Measurements from ENCODE around the gene WNT6.
A peak's percentile ranks its signal among the peaks of the same experiment; 100 is the strongest.

The WNT6 gene

DNA sequence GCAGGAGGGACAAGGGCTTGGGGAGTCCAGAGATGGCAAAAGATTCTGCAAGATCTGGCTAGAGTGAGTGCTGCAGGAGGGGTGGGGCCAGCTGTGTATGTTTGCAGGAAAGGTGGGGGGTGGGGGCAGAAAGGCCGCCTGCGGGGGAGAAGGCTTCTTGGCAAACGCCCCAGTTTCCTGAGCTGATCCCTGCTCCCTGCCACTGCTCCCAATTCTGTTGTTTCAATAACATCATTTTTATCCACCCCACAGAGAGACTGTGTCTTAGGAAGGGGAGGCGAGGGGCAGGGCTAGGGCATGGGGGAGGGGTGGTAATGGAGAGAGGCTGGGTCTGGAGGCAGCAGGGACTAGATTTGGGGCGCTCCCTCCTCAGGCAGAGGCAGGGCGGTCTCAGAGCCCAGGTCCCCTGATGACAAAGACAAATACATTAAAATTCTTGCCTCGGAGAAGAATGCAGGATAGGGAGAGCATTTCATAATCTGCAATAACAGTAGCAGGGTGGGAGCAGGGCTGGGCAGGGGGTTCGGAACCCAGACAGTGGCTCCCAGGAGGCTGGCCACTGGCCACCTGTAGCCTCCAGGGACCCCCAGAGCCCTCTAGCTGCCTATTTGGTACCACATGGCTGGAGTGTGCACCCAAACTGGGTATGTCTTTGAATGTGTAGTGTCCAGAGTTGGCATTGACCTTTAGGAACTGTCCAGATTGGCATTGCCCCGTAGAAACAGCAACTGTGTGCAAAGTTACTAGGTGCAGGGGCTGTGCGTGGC is 2.1 kb upstream of the WNT6 start:
- no peak for DNase-seq (ENCODE audit: low spot score)

DNA sequence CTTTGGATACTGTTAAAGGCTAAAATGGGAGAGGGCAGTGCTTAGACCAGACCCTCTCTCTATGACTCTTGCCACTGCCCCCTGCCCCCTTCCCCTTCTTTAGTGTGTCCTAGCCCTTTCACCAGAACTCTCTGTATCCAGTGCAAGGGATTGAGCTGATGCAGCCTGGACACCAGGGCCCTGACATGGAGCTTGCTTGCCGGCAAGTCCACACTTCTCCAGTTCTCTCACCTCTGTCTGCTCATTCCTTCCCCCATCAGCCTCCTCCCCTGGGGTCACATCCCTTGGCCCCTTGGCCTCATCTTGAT is 1.5 kb upstream of the WNT6 start:
- no peak for DNase-seq (ENCODE audit: low spot score)

GRCh38 chr2:218858671-218859555 is 692 bp upstream of the WNT6 start:
- no peak for DNase-seq (ENCODE audit: low spot score)

- no peak for DNase-seq (ENCODE audit: low spot score)
Measured at GRCh38 chr2:218859988-218860831, 605 bp downstream of the WNT6 start.

DNA sequence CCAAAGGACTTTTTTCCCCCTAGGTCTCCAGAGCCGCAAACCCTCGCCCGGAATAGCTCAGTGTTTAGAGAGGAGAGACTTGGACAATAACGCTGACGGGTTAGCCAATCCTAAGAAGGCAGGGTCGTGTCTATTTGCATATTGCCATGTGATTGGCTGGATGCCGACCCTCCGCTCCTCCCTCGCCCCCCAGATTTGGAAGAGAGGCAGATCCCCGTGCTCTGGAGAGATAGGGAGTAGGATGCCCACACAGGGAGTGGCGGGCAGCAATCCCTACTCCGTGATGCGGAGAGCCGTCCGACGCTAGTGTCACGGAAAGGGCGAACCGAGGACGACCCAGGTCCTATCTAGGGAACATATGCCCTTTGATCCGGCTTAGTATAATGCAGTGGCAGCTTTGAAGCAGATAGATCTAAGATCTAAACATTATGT is 1.4 kb downstream of the WNT6 start:
- DNase-seq (ENCODE audit: low spot score) = peak; percentile 43

- no peak for DNase-seq (ENCODE audit: low spot score)
Measured at GRCh38 chr2:218861645-218862318, 2.2 kb downstream of the WNT6 start.

GRCh38 chr2:218863021-218863520 is 3.5 kb downstream of the WNT6 start:
- DNase-seq (ENCODE audit: low spot score) = no peak

- DNase-seq (ENCODE audit: low spot score) = no peak
Measured at GRCh38 chr2:218865396-218865795, 5.8 kb downstream of the WNT6 start.

DNA sequence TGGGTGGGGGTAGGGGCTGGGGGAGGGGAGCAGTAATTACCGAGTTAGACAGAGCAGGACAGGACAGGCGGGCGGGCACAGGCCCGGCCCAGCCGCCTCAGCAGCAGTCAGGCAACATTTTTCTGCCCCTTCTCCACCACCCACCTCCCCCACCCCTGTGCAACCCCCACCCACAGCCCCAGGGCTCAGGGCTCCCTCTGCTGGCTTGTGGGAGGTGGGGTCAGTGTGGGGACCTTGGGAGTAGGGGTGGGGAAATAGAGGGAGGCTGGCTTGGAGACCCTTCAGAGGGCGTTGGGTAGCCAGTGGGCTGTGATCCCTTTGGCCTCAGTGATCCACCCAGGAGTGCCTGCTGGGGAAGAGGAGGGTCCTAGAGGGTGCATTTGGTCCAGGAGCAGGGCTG is 6.4 kb downstream of the WNT6 start:
- no peak for DNase-seq (ENCODE audit: low spot score)

DNA sequence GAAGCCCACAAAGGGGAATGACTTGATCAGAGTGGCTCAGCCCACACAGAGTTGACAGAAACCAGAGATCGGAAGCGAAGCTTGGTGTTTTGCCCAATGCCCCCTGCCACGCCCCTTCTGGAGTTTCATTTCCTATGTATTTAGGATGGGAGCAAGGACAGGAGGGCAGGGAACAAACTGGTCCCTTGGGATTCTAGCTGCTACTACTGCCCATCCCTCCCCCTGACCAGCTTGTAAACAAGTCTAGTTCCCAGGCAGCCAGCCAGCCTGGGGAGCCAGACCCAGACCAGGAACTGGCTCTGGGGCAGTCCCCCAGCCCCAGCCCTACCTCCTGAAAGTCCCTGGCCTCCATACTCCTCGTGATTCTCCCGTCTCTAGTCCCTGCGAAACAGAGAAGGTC is 8.3 kb downstream of the WNT6 start:
- DNase-seq (ENCODE audit: low spot score) = no peak

- no peak for DNase-seq (ENCODE audit: low spot score)
Measured at GRCh38 chr2:218869064-218869463, 9.5 kb downstream of the WNT6 start.

DNA sequence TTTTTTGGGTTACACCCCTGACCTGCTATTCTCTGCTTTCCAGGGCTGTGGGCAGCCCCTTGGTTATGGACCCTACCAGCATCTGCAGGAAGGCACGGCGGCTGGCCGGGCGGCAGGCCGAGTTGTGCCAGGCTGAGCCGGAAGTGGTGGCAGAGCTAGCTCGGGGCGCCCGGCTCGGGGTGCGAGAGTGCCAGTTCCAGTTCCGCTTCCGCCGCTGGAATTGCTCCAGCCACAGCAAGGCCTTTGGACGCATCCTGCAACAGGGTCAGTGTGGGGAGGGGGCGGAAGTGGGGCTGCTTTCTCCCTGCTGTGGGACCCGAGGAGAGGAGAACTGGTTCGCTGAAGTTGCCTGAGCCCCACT is 11.4 kb downstream of the WNT6 start:
- DNase-seq (ENCODE audit: low spot score) = no peak

- no peak for DNase-seq (ENCODE audit: low spot score)
Measured at GRCh38 chr2:218871345-218872302, 12.0 kb downstream of the WNT6 start.

DNA sequence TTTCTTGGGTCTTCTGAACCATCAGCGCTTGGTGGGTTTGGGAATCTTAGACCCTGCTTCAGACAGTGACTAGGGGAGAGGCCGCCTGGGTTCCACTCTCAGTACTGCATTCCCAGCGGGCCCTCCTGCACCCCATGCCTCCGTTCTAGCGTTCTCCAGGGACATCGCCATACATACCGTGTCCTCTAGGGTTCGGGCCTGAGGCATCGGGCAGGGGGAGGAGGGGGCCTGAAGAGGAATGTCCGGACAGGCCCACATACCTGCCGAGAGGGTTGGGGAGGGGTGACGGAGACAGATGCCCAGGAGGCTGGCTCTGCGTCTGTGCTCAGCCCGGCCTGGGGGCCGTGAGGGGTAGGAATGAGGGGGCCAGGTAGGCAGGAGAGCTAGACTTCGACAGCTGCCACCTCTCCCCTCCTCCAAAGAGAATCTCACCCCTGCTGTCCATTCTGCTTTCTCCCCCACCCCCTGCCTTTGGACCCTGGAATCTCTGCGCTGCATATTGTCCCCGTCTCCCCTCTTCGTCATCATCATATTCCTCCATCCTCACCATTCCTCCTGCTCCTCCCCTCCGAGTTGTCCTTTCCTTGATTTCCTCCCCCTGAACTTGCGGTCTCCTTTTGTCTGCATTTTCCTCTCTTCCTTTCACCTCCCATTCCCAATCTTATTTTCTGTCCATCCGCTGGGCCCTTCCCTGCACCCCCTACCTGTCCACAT is 13.2 kb downstream of the WNT6 start:
- DNase-seq (ENCODE audit: low spot score) = no peak

- DNase-seq (ENCODE audit: low spot score) = no peak
Measured at GRCh38 chr2:218873359-218874194, 14.0 kb downstream of the WNT6 start.

DNA sequence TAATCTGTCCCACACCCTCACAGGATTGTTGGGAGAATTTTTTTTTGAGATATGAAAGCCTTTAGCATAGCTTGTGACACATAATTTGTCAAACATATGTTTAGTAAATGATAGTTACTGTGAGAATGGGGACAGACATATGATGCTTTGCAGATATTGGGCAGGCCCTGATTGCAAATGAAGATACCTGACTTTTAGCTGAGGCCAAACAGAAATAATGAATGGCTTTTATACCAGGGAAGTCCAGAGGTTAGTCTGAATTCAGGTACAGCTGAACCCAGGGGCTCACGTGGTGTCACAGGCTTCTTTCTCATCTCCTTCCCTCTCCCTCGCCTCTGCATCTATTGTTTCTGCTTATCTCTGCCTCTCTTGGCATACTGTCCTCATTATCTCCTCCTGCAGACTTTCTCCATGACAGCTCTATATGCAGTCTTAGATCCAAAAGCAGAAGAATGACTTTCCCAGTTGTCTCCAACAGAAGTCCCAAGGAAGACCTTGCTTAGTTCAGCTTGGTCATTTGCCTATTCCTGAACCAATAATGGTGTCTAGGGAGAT is 16.2 kb downstream of the WNT6 start:
- no peak for DNase-seq (ENCODE audit: low spot score)

GRCh38 chr2:218876562-218877219 is 17.1 kb downstream of the WNT6 start:
- peak; percentile 87 for DNase-seq (ENCODE audit: low spot score)

- peak; percentile 56 for DNase-seq (ENCODE audit: low spot score)
Measured at GRCh38 chr2:218877331-218877730, 17.7 kb downstream of the WNT6 start.

All from NAMALWA (cell line).